ENCODE data around the gene ATF6.
A peak's percentile ranks its signal among the peaks of the same experiment; 100 is the strongest.

The ATF6 gene

DNA sequence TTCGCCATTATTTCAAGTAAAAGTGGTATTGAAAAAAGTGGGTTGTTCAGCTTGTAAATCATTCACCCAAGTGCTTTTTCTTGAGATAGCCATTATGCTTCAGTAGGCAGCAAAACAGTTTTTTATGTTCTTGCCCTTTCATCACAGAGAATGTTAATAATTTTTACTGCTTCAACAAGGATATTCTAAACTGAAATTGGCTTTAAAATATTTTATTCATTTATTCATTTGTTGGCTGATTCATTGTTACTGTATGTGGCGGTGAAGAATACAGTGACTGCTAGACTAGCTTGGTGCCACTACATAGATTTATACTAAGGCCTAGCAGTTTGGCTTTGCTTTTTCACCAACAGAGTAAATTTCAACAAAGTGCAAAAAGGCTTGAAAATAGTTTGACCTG lies 136.1 kb downstream of the ATF6 start:
- no peak for DNase-seq

DNA sequence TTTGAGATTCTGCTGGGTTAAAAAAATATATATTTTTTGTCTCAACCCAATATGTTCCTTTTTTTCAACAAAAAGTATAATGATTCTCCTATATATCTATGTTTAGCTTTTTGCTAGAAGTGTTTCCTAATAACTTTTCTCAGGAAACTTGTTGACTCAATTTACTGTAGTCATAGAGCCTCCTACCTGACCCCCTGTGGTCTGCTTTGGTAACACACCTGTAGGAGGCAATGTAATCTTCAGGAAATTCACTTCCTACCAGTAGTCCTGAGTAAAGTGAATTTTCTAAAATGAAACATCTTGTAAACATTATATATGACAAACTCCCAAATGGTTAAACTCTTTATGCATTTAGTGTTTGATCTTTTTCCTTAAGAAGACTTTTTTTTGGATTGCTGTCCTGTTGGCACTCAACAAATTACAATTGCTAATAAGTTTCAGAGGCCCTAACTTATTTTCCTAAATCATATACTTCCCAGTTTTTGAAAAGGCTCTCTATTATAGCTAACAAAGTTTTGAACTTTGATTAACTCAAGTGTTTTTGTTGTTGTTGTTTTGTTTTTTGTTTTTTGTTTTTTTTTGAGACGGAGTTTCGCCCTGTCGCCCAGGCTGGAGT lies 139.3 kb downstream of the ATF6 start:
- peak; percentile 26 to 35 for DNase-seq

DNA sequence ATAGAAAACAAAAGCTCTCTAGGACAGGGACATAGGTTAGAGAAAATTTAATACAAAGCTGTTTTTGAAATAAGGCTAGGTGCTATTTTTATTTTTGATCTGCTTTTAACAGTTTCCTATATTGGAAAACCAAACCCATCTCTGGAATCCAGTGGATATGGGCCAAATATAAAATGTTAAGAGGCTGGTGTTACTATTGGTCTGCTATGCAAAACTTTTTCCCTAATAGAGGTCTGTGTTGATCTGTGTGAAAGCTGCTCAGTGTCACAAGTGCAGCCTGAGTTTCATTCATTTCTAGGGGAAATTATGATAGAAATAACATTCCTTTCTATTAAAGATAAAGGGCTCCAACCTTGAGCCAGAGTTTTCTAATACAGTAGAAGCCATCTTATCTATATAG lies 141.1 kb downstream of the ATF6 start:
- no peak for DNase-seq

DNA sequence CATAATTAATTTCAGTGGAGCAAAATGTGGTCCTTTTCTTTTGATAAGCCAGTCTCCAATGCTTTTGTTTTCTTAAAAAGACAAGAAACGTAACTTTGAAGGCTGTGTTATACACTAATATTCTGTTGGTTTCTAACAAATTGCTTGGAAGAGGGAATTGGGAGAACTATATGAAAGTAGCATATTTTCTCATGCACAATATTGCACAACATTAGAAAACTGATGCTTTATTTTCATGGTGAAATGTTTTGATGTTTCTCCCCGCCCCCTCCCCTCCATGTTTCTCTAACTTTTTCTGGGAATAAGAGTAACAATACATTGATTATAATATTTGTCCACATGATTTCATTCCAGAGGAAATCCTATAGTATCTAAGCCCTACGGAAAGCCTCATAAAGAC lies 142.1 kb downstream of the ATF6 start:
- no peak for DNase-seq

DNA sequence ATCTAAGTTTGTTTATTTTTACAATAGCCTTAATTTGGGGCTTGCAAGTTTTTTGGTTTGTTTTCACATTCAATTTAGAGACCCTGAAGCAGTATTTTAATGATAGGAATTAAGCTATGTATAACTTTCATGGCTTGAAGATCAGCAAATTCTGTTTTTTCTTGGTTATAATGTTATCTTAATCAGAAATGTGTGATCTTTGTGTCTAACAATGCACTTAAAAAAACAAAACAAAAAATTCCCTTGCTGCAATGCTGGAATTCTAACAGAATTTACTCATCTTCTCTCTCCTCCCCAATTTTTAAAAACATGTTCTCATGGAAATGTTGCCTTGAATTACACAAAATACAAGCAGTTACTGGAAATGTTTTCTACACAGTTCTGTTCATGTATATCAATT lies 144.5 kb downstream of the ATF6 start:
- no peak for DNase-seq

DNA sequence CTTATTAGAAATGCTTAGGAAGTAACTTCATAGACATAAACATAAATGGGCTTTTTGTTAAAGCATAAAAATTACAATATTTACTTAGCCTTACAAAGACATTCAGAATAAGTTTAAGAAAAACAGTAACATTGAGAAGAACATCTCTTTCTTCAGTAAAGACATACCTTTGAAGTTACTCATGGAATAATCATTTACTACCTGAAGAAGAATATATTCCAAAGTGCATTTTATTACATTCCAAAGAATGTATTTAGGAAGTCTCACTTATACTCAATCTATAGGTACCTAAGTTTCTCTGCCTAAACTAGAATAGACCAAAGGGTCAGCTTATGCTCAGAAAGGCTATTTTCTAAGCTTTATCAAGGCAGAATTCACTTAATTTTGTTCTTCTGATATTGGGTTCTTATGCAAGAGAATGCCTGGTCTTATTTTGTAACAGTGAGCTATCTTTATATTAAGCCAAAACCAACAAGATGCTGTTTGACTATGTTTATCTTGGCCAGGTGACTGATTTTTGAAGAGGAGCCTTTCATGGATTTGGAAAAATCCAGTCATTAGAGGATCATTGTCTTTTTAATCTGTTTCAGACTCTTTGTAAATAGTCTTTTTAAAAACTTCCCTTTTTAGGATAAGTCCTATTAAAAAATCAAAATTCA lies 147.5 kb downstream of the ATF6 start:
- DNase-seq: no peak

DNA sequence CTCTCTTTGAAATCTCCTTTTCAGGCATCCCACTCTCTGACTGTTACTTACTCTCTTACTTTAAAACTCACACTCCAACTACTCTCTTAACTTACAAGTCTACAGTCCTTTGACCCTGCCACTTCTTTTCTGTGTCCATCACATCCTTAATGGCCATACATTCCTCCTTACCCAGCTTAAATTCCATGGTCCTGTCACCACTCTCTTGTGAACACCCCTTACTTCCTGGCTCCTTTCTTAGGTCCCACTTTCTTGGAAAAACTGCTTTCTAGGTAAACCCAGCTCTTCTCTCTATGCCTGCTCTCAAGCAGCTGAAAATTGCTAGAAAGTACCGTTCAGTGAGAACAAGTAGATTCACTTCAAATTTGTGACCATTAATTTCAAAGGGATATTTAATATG lies 148.5 kb downstream of the ATF6 start:
- DNase-seq: no peak

DNA sequence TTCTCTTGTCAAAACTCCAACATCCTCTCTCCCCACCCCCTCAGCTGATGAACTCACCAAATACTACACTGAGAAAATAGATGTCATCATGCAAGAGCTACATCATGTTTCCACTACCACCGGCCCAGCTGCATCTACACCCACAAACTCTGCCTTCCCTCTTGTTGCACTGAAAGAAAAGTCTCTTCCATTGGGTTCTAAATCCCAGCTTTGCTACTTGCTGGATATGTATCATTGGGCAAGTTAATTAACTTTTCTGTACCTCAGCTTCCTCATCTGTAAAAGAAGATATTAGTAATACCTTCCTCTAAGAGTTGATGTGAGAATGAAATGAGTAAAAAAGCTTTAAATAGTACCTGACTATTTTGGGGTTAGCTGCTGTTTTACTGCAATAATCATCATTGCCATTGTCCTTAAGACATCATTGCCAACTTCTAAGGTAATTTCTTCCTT lies 149.0 kb downstream of the ATF6 start:
- no peak for DNase-seq

DNA sequence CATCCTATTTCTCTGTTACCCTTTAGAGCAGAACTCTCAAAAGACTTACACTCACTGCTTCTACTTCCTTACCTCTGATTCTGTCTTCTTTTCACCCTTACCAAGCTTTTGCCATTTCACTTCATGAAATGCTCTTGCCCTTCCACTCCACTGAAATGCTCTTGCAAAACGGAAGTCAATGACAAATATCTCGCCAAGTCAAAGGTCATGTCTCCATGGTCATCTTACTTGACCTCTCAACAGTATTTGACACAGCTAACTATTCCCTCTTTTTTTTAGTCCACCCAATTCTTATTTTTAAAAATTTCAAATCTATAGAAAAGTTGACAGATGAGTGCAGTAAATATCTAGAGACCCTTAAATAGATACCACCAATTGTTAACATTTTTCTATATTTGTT lies 149.9 kb downstream of the ATF6 start:
- no peak for DNase-seq

DNA sequence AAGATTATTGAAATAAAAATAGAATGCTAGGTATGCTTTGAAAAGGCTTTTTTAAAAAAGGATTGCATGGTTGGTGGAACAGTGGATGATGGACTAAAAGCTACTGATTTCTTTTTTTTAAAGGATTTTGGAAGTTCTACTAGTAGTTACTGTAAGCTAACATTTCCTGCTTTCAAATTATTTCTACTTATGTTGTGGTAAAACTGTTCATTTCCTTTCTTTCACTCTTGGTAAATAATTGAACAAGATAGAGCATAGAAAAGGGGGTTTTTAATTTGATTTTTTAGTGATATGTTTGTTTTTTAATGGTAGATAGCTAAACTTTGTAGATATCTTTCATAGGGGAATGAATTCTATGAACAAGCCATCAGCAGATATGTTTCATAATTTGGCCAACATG lies 153.1 kb downstream of the ATF6 start:
- DNase-seq: no peak

DNA sequence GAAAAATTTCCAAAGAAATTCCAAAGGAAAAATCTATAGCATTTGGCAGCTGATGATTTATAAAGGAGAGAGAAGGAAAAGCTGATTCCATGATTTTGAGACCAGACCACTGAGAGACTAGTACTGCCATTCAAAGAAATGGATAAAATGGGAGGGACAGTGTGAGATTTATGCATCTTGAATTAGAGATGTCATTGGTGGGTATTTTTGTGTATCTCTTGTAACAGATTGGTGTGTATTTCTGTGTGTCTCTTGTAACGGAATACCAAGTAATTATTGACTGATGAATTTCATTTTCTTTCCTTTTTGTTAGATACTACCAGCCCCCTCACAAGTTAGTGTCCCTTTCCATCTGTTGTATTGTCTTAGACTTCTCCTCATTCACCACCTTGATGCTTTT lies 155.4 kb downstream of the ATF6 start:
- no peak for DNase-seq

DNA sequence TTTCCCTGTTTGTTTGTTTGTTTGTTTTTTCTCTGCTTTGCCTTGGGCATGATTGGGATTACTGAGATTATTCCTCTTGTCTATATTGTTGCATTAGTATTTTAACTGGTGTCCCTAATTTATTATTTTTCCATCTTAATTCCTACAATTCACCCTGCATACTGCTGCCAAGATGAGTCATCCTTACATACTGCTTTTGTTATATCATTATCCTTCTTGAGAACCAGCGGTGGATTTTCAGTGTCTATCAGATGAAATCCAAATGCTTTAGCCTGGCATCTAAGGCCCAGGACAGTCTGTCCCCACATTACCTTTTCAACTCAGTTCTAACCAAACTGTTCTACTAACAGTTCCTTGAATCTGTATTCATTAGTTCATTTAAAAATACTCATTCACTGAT lies 155.9 kb downstream of the ATF6 start:
- DNase-seq: no peak

DNA sequence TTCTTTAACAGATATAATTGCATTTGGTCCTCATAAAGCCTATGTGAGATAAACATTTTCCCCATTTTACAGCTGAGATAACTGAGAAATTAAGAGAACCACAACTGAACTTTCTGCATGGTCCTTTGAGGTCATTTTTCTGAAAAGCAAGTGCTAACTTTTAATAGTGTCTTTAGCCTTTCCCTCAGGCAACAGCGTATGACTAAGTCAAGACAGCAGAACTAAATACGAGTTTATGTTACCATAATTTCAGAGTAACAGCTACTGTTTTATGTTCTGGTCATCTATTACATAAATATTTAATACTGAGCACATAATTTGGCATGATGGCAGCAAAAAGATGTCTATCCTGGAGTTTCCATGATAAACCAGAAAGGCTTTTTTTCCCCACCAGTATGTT lies 161.9 kb downstream of the ATF6 start:
- no peak for DNase-seq

DNA sequence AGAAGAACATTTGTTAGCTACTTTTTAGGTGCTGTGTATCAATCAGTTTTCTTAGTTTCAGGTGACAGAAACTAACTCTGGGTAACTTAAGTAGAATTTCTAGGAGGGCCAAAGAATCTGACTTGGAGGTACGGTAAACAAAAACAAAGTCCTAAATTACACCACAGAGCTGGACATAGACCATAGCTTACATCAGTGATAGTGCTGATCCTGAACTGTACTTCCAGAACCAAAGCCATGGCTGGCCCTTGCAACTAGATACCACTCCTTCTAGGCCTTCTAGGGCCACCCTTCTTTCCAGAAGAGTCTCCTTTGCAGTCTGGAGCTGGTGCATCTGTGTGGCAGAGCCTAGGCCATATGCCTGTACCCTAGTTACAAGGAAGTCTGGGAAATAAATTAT lies 163.0 kb downstream of the ATF6 start:
- no peak for DNase-seq

DNA sequence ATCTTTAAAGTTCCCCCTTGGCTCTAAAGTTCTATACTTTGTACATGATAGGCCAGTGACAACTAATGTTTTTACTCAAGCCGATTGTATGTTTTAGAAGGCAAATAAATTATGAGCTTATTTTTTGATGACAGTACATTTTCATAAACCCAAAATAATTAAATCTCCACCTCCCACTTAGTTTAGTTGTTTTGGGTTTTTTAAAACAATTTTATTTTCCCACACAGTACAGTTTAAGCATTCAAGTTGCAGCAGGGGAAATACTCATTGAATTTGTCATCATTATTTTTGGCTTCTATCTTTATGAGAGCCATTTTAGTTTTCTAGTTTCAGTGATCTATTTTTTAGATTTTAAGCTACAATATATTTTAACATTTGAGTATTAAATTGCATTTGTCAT lies 163.9 kb downstream of the ATF6 start:
- DNase-seq: no peak

DNA sequence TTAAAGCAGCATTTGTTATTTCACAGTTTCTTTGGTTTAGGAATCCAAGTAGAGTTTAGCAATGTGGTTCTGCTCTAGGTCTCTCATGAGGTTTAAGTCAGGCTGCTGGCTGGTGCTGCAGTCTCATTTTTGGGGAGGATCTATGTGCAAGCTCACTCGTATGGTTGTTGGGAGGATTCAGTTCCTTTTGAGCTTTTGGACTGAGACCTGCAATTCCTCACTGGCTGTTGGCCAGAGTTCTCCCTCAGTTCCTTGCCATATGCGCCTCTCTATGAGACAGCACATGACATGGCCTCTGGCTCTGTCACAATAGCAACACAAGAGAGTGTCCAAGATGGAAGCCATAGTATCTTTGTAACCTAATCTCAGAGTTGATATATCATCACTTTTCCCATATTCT lies 166.5 kb downstream of the ATF6 start:
- no peak for DNase-seq

DNA sequence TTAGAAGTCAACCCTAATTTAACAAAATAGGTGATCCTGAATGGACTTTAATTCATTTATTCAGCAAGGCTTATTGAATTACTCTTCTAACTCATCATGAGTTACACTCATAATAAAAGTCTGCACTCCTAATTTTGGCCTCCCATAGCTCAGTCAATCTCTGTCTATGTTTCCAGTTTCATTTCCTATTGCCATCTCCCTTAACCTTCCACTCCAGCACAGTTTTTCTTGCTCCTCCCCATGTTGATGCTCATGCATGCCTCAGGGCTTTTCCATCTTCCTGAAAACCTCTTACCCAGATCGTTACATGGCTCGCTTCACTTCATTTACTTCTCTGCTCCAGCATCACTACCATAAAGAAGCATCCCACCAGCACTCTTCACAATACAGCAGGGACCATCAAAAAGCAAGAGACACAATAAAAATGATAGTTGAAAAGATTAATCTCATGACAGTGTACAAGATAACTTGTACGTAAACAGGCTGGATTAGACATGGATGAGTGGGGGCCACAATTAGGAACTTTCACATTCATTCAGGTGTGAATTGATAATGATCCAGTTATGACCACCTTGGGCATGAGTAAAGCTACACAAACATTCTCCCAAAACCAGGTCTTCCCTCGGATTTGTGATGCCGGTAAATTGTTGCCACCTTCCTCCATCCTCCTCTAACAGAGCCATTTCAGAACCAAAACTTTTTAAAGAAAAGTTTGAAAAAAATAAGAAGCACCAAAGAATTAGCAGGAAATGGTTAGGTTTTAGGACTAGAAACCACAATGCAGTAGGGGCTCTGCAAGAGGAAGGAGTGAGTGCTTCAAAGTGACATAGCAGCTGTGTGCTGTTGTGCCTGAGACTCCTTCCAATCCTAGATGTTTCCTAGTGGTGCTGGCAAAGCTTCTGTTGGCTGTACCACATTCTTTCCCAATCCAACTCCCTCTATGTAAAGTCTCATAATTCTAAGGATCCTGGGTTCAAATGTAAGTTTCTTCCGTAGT lies 167.8 kb downstream of the ATF6 start:
- DNase-seq: peak; percentile 85 to 88

DNA sequence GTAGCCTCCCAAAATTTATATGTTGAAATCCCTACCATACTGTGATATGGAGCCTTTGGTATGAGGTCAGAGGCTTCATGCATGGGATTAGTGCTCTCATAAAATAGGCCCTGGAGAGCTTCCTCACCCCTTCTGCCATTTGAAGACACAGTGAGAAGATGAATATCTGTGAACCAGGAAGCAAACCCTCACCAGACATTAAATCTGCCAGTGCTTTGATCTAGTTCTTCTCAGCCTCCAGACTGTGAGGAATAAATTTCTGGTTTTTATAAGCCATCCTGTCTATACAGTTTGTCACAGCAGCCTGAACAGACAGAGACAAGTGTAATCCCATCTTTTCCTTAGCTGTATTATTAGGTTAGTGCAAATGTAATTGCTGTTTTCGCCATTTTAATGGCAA lies 169.1 kb downstream of the ATF6 start:
- no peak for DNase-seq

DNA sequence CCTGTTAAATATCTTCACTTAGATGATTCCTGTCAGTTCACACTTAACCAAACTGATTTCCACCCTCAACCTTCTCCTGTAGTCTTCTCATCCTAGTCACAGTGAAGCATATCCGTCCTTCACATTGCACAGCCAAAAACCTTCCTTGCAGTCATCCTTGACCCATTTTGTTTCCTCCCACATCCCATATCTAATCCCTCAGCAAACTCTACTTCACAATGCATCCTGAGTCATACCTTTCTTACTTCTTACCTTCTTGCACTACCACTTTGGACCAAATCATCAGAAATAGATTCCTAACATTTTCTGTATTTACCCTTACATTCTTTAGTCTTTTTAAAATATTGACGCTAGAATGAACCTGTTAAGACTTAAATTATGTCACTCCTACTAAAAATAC lies 170.7 kb downstream of the ATF6 start:
- DNase-seq: no peak

DNA sequence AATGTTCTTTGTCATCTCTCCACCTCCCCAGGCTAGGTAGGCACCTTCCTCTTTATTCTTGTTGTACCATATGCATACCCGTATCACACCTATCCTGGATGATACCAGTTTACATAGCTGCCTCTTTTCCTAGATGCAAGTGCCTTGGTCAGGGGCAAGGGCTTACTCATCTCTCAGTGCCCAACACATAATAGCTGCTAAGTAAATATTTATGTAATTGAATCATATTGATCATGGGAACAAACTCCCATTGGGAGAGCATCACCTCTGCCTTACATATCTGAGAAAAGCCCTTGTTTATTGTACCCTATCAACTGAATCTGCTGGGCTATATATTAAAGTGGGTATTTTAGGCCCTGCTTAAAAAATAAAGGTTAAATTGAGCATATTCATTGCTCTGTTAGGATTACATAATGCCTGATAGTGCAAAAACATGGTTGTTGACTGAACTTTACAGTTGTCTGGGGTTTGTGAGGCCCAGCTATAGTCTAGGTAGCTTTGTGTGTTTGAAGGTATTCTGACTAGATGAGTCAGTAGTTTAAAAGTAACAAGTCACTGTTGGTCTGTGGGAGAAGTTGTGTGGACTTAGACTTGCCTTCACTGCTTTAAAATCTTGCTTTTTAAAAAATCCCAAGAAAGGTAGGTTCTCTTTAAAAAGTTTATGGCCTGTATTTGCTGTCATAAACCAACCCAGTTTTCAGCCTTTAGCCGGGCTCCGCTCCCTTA lies 174.9 kb downstream of the ATF6 start:
- DNase-seq: no peak

DNA sequence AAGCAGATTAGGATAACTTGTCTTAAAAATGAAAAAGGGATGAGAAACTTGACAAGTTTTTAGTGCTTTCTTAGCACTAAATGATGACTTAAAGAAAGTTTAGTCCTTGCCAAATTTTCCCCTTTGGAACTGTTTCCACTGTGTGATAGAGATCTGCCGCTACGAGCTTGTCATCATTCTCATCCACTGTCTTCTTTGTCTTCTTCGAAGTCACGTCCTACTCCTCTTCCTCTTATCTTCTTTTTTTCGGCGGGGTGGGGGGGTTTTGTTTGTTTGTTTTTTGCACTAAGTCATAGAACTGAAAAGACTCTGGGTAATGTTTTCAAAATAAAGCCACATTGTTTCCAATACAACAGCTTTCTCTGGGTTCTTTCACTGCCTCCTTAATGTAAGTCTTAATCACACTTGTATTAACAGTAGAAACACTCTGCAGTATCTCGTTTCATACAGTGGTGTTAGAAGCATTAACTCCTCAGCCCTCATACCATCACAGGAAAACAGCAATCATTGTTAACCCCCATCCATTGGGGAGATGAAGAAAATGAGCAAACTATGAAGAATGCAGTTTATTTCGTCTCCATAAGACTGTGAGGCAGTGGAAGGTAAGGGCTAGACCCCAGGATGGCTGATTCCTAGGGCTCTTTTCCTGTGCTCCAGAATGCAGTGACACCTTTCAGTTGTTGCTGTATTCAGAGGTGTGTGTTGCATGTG lies 175.8 kb downstream of the ATF6 start:
- DNase-seq: no peak

DNA sequence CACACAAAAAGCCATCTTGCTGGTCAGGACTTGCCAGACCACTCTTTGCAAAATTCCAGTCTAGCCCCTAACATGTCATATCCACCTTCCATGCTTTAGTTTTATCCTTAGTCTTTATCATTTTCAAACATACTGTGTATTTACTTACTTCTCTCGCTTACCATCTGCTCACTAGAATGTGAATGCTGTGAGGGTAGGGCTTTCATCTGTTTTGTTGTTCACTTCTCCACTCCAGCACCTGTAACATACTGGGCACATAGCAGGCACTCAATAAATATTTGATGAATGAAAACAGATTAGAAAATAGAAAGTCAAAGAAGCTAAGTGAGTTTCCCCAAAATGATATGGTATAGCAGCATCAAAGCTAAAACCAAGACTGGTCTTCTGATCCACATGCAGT lies 177.6 kb downstream of the ATF6 start:
- no peak for DNase-seq

DNA sequence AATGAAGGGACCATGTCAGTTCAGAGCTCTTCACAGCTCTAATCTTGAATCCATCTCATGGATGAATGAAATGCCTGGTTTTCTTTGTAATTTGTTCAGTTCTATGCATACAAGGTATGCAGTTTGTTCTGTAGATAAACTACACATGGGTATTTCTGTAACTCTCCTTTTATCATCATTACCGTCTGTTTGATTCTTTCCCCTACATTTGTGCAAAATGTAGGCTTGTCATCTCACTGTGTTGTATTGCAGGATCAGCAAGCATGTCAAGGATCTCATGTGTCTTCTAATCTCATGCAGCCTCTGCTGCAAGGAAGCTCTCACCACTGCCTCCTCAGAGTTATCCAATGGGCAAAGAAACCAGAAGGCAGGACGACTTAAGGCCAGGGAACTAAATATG lies 178.3 kb downstream of the ATF6 start:
- DNase-seq: no peak
